Ramos (cell line): ENCODE data around the gene SEL1L3.

Experiments used
- in situ Hi-C: fragments of 300-500 bp; cut with MboI; formaldehyde crosslinking; loops from one replicate; pipeline ENCODE4 v1.14.3; 2022; ENCODE audit warnings: low sequenced_read_pairs; ENCODE audit not compliant: unreplicated experiment

Gene SEL1L3

GRCh38 chr4:25703731-25704388 is 158.9 kb downstream of the SEL1L3 start:
- in situ Hi-C loops: no loop called here

GRCh38 chr4:25702848-25703247 is 159.9 kb downstream of the SEL1L3 start:
- in situ Hi-C loops: no loop called here

GRCh38 chr4:25700661-25701060 is 162.1 kb downstream of the SEL1L3 start:
- in situ Hi-C loops: no loop called here

GRCh38 chr4:25697516-25697915 is 165.3 kb downstream of the SEL1L3 start:
- in situ Hi-C loops: no loop called here
